Measurements from ENCODE around the gene NXNL1. TPM values are rescaled to one million over a fixed set of nuclear protein-coding genes. Genes with fewer than 3 reads are reported as not detected.

NXNL1 gene
- total RNA-seq, 4 donors from 2014 or later = 0.44 TPM; not detected in 3

- H3K4me1 ChIP-seq = peaks cover 0 to 53% (median 8%) of the 10 kb centered on the region in 4 donors
- H3K27me3 ChIP-seq = no peaks in the 10 kb centered on the region
- peak overlapping the region in 2 of 4 donors; percentile 50 to 84 for H3K27ac ChIP-seq
- TF ChIP-seq EP300 (IDR thresholded peaks at IDR 0.05) (no peak), CTCF (IDR thresholded peaks at IDR 0.05) (no peak), POLR2A (IDR thresholded peaks at IDR 0.05) (no peak)
- H3K4me3 ChIP-seq = no peak overlapping the region
- 45 to 55% methylated on average over 5 of the region's 5 CpGs for WGBS, 2 donors
- no peak for DNase-seq (ENCODE audit: low spot score in 2 of 2)
- no peaks in the 10 kb centered on the region for H3K9me3 ChIP-seq
- peaks cover 0 to 31% (median 0%) of the 10 kb centered on the region in 3 donors for H3K36me3 ChIP-seq
Measured at GRCh38 chr19:17491287-17491686, 30.6 kb upstream of the NXNL1 start.

- TF ChIP-seq POLR2A (IDR thresholded peaks at IDR 0.05) (no peak), EP300 (IDR thresholded peaks at IDR 0.05) (no peak), CTCF (IDR thresholded peaks at IDR 0.05) (no peak)
- H3K27me3 ChIP-seq = no peaks in the 10 kb centered on the region
- H3K9me3 ChIP-seq = no peaks in the 10 kb centered on the region
- H3K36me3 ChIP-seq = peaks cover 0 to 36% (median 0%) of the 10 kb centered on the region in 3 donors
- H3K4me3 ChIP-seq = no peak overlapping the region
- DNase-seq (ENCODE audit: low spot score in 2 of 2) = no peak
- 62 to 63% methylated on average over 4 of the region's 4 CpGs for WGBS, 2 donors
- peak overlapping the region in 1 of 4 donors; percentile 84 for H3K27ac ChIP-seq
- H3K4me1 ChIP-seq = peaks cover 0 to 54% (median 8%) of the 10 kb centered on the region in 4 donors
Measured at GRCh38 chr19:17490411-17490810, 29.7 kb upstream of the NXNL1 start.

- Histone ChIP-seq H3K36me3 (peaks cover 0 to 36% (median 0%) of the 10 kb centered on the region in 3 donors), H3K4me3 (no peak overlapping the region), H3K27ac (peak overlapping the region in 2 of 4 donors; percentile 62), H3K4me1 (peaks cover 0 to 59% (median 8%) of the 10 kb centered on the region in 4 donors), H3K9me3 (no peaks in the 10 kb centered on the region), H3K27me3 (no peaks in the 10 kb centered on the region)
- no peak for TF ChIP-seq EP300 (IDR thresholded peaks at IDR 0.05)
- no peak for TF ChIP-seq CTCF (IDR thresholded peaks at IDR 0.05)
- TF ChIP-seq POLR2A (IDR thresholded peaks at IDR 0.05) = no peak
- no peak for DNase-seq (ENCODE audit: low spot score in 2 of 2)
- 80 to 82% methylated on average over 9 of the region's 9 CpGs for WGBS, 2 donors
Measured at GRCh38 chr19:17489392-17490030, 28.8 kb upstream of the NXNL1 start.

- H3K36me3 ChIP-seq = peaks cover 0 to 42% (median 0%) of the 10 kb centered on the region in 3 donors
- H3K27ac ChIP-seq = peak overlapping the region in 3 of 4 donors; percentile 14 to 62 (median 62)
- WGBS, 2 donors = 57 to 59% methylated on average over 25 to 31 of the region's 31 CpGs
- no peaks in the 10 kb centered on the region for H3K27me3 ChIP-seq
- no peaks in the 10 kb centered on the region for H3K9me3 ChIP-seq
- TF ChIP-seq POLR2A (IDR thresholded peaks at IDR 0.05) = no peak
- no peak for TF ChIP-seq CTCF (IDR thresholded peaks at IDR 0.05)
- no peak for DNase-seq (ENCODE audit: low spot score in 2 of 2)
- peaks cover 0 to 65% (median 8%) of the 10 kb centered on the region in 4 donors for H3K4me1 ChIP-seq
- H3K4me3 ChIP-seq = peak overlapping the region in 2 of 4 donors; percentile 9 to 14
Measured at GRCh38 chr19:17488593-17489391, 28.1 kb upstream of the NXNL1 start.
